ENCODE data around the gene USP17L22. TPM values are rescaled to one million over a fixed set of nuclear protein-coding genes. Genes with fewer than 3 reads are reported as not detected.
"Not testable (repeated sequence)": the region's sequence is repeated elsewhere in the genome, so short reads cannot be mapped to it uniquely, and the experiment has no call there.

USP17L22 gene
- not detected for total RNA-seq
- long read RNA-seq = 0 reads

GRCh38 chr4:9267319-9267718, at the start of gene USP17L22:
USP17L22 (plus strand) TSS chr4:9267619; CDS start chr4:9267619, 0 bp downstream.
- ATAC-seq; DNase-seq (ENCODE audit: missing footprints); intact Hi-C loops (cut with DNase I): not testable (repeated sequence)

- intact Hi-C loops (cut with DNase I); DNase-seq (ENCODE audit: missing footprints); ATAC-seq: not testable (repeated sequence)
These were observed 47.6 kb upstream of the USP17L22 start, which contains the start of gene USP17L12 for GRCh38 chr4:9219852-9220251. USP17L12 (plus strand) TSS chr4:9220152; CDS start chr4:9220152, 0 bp downstream.

- ATAC-seq; DNase-seq (ENCODE audit: missing footprints); intact Hi-C loops (cut with DNase I): not testable (repeated sequence)
These were observed 42.8 kb upstream of the USP17L22 start, which contains the start of gene USP17L13 for GRCh38 chr4:9224596-9224995. USP17L13 (plus strand) TSS chr4:9224896; CDS start chr4:9224896, 0 bp downstream.

- intact Hi-C loops (cut with DNase I); DNase-seq (ENCODE audit: missing footprints); ATAC-seq: not testable (repeated sequence)
These were observed 37.2 kb upstream of the USP17L22 start for GRCh38 chr4:9230249-9230648.

- DNase-seq (ENCODE audit: missing footprints); ATAC-seq; intact Hi-C loops (cut with DNase I): not testable (repeated sequence)
These were observed 33.3 kb upstream of the USP17L22 start, which contains the start of gene USP17L15 for GRCh38 chr4:9234085-9234484. USP17L15 (plus strand) TSS chr4:9234385; CDS start chr4:9234385, 0 bp downstream.

GRCh38 chr4:9238461-9238860, 29.0 kb upstream of the USP17L22 start:
- ATAC-seq; intact Hi-C loops (cut with DNase I): not testable (repeated sequence)
- DNase-seq (ENCODE audit: missing footprints) = peak; percentile 35

GRCh38 chr4:9243579-9243978, 23.8 kb upstream of the USP17L22 start, which contains the start of gene USP17L17:
USP17L17 (plus strand) TSS chr4:9243879; CDS start chr4:9243879, 0 bp downstream.
- ATAC-seq; intact Hi-C loops (cut with DNase I); DNase-seq (ENCODE audit: missing footprints): not testable (repeated sequence)

GRCh38 chr4:9247953-9248680, 19.3 kb upstream of the USP17L22 start, which contains the start of gene USP17L18:
USP17L18 (plus strand) TSS chr4:9248630; CDS start chr4:9248630, 0 bp downstream.
- DNase-seq (ENCODE audit: missing footprints) = peak; percentile 1
- ATAC-seq; intact Hi-C loops (cut with DNase I): not testable (repeated sequence)

- DNase-seq (ENCODE audit: missing footprints); intact Hi-C loops (cut with DNase I); ATAC-seq: not testable (repeated sequence)
These were observed 14.3 kb upstream of the USP17L22 start, which contains the start of gene USP17L19 for GRCh38 chr4:9253078-9253477. USP17L19 (plus strand) TSS chr4:9253378; CDS start chr4:9253378, 0 bp downstream.

GRCh38 chr4:9257824-9258223, 9.6 kb upstream of the USP17L22 start, which contains the start of gene USP17L20:
USP17L20 (plus strand) TSS chr4:9258124; CDS start chr4:9258124, 0 bp downstream.
- ATAC-seq; intact Hi-C loops (cut with DNase I); DNase-seq (ENCODE audit: missing footprints): not testable (repeated sequence)

- ATAC-seq; intact Hi-C loops (cut with DNase I); DNase-seq (ENCODE audit: missing footprints): not testable (repeated sequence)
These were observed 4.8 kb upstream of the USP17L22 start, which contains the start of gene USP17L21 for GRCh38 chr4:9262572-9262971. USP17L21 (plus strand) TSS chr4:9262872; CDS start chr4:9262872, 0 bp downstream.

GRCh38 chr4:9271719-9272118, 4.3 kb downstream of the USP17L22 start:
- intact Hi-C loops (cut with DNase I); ATAC-seq: not testable (repeated sequence)
- DNase-seq (ENCODE audit: missing footprints) = peak; percentile 82

Other genes with a start within 250 kb of the USP17L22 start
- not detected for gene FAM90A26, start 97.2 kb upstream of the USP17L22 start, total RNA-seq
- not detected for gene USP17L10, start 57.0 kb upstream of the USP17L22 start, total RNA-seq
- gene USP17L11, start 52.2 kb upstream of the USP17L22 start, total RNA-seq = not detected
- not detected for gene USP17L12, start 47.5 kb upstream of the USP17L22 start, total RNA-seq
- not detected for gene USP17L13, start 42.7 kb upstream of the USP17L22 start, total RNA-seq
- not detected for gene USP17L15, start 33.2 kb upstream of the USP17L22 start, total RNA-seq
- gene USP17L17, start 23.7 kb upstream of the USP17L22 start, total RNA-seq = not detected
- not detected for gene USP17L18, start 19.0 kb upstream of the USP17L22 start, total RNA-seq
- not detected for gene USP17L19, start 14.2 kb upstream of the USP17L22 start, total RNA-seq
- not detected for gene USP17L20, start 9.5 kb upstream of the USP17L22 start, total RNA-seq
- not detected for gene USP17L21, start 4.7 kb upstream of the USP17L22 start, total RNA-seq
- not detected for gene USP17L24, start 57.5 kb downstream of the USP17L22 start, total RNA-seq
- gene USP17L25, start 62.3 kb downstream of the USP17L22 start, total RNA-seq = not detected
- gene USP17L26, start 67.0 kb downstream of the USP17L22 start, total RNA-seq = not detected
- gene USP17L5, start 71.8 kb downstream of the USP17L22 start, total RNA-seq = not detected
- gene USP17L27, start 76.5 kb downstream of the USP17L22 start, total RNA-seq = not detected
- not detected for gene USP17L28, start 81.3 kb downstream of the USP17L22 start, total RNA-seq
- not detected for gene USP17L29, start 86.0 kb downstream of the USP17L22 start, total RNA-seq
- gene USP17L30, start 95.5 kb downstream of the USP17L22 start, total RNA-seq = not detected
- gene DEFB131A, start 176.8 kb downstream of the USP17L22 start, total RNA-seq = not detected